Activated T-cell treated with anti-CD3 and anti-CD28 coated beads, Interleukin-2, amount 50 U/mL, for 4 hours (primary cell): ENCODE data around the gene CEP57. TPM values are rescaled to one million over a fixed set of nuclear protein-coding genes. Genes with fewer than 3 reads are reported as not detected.

Experiments used
- ATAC-seq, 2 donors: fragments of 200-7000 bp; cut with Tn5 transposase; one replicate each; pipeline ENCODE4 v1.10.0; 2021
- DNase-seq: peaks from one replicate; pipeline ENCODE4 v3.0.0-alpha.2; 2020
- H3K27me3 Mint-ChIP-seq: one replicate; pipeline ENCODE4 v1.8.0; 2021; ENCODE audit warnings: low read depth, mixed read lengths
- H3K36me3 Mint-ChIP-seq: one replicate; pipeline ENCODE4 v1.8.0; 2022; ENCODE audit warnings: mixed read lengths; ENCODE audit not compliant: insufficient read depth
- H3K4me1 Mint-ChIP-seq: one replicate; pipeline ENCODE4 v1.8.0; 2021; ENCODE audit warnings: low read depth, mixed read lengths
- H3K4me3 Mint-ChIP-seq: one replicate; pipeline ENCODE4 v1.8.0; 2021; ENCODE audit warnings: mild to moderate bottlenecking, moderate library complexity, mixed read lengths
- H3K9me3 Mint-ChIP-seq: one replicate; pipeline ENCODE4 v1.8.0; 2021; ENCODE audit warnings: mixed read lengths
- total RNA-seq, 3 donors: library from RNA; stranded (reverse); gene quantifications; one replicate each; pipeline ENCODE4 v1.2.1, GENCODE V29; 2021

CEP57 gene
- total RNA-seq, 3 donors from 2014 or later: 27.7 to 40.1 (median 39.0) TPM

- H3K27me3 Mint-ChIP-seq: no peaks in the 10 kb centered on the region
- no peak for ATAC-seq
- H3K4me3 Mint-ChIP-seq: no peak overlapping the region
- H3K4me1 Mint-ChIP-seq: peaks cover 5% of the 10 kb centered on the region
- peaks cover 36% of the 10 kb centered on the region for H3K36me3 Mint-ChIP-seq
- no peaks in the 10 kb centered on the region for H3K9me3 Mint-ChIP-seq
- no peak for DNase-seq
Observed at GRCh38 chr11:95816037-95816436, 25.7 kb downstream of the CEP57 start.

DNA sequence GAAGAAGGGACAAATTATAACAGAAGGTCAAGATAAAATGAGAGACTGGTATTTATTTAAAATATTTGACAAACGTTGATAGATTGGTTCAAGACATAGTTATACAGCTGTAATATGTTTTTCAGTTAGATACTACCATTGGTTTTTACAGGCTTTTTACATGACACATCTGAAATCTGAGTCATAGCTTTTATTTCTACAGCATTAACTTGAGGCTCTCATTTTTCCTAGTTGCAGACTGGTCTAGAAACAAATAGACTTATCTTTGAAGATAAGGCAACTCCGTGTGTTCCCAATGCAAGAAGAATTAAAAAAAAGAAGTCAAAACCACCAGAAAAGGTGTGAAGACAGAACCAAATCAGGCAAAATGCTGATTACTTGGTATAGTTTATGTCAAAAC lies 31.3 kb downstream of the CEP57 start:
- Mint-ChIP-seq H3K36me3 (peaks cover 38% of the 10 kb centered on the region), H3K27me3 (no peaks in the 10 kb centered on the region), H3K9me3 (no peaks in the 10 kb centered on the region), H3K4me3 (no peak overlapping the region), H3K4me1 (no peaks in the 10 kb centered on the region)
- ATAC-seq (no peak), DNase-seq (no peak)

- no peaks in the 10 kb centered on the region for H3K27me3 Mint-ChIP-seq
- ATAC-seq (no peak), DNase-seq (no peak)
- peaks cover 8% of the 10 kb centered on the region for H3K4me1 Mint-ChIP-seq
- H3K36me3 Mint-ChIP-seq: peaks cover 28% of the 10 kb centered on the region
- no peak overlapping the region for H3K4me3 Mint-ChIP-seq
- H3K9me3 Mint-ChIP-seq: no peaks in the 10 kb centered on the region
Observed at GRCh38 chr11:95827696-95828095, 37.4 kb downstream of the CEP57 start.

- H3K4me3 Mint-ChIP-seq: no peak overlapping the region
- peaks cover 8% of the 10 kb centered on the region for H3K4me1 Mint-ChIP-seq
- H3K9me3 Mint-ChIP-seq: no peaks in the 10 kb centered on the region
- DNase-seq (no peak), ATAC-seq (peak; percentile 40 to 61)
- H3K36me3 Mint-ChIP-seq: peaks cover 36% of the 10 kb centered on the region
- no peaks in the 10 kb centered on the region for H3K27me3 Mint-ChIP-seq
Observed at GRCh38 chr11:95829580-95830259, 39.4 kb downstream of the CEP57 start.

DNA sequence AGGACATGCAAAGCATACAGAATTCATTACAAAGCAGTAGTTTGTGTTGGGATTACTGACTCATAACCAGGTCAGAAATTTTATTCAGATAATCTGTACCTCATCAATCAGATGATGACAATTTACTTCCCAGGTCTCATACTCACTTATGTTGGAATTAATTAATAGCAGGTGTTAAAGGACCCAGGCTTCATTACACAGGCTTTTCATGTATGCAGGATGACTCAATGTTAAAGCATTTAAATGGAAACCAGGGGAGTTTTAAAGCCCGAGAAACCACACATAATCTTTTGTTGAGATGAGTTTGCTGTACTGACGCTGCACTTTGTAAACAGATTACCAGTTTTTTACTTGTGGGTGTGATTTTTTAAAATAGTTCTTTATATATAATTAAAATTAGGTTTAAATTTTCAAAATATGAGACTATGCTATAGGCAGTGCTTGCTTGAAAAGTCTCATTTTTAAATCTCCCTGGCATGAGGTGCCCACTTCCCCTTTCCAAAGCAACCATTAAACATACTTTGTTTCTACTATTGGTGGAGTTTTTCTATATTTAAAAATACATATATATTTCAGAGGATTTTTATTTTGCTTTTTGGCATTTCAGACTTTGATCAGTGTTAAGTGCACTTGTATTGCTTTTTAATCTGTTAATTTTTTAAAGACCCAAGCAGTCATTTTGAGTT lies 41.0 kb downstream of the CEP57 start:
- peaks cover 8% of the 10 kb centered on the region for H3K4me1 Mint-ChIP-seq
- H3K27me3 Mint-ChIP-seq: no peaks in the 10 kb centered on the region
- no peak overlapping the region for H3K4me3 Mint-ChIP-seq
- no peaks in the 10 kb centered on the region for H3K9me3 Mint-ChIP-seq
- H3K36me3 Mint-ChIP-seq: peaks cover 30% of the 10 kb centered on the region
- ATAC-seq (no peak), DNase-seq (no peak)

DNA sequence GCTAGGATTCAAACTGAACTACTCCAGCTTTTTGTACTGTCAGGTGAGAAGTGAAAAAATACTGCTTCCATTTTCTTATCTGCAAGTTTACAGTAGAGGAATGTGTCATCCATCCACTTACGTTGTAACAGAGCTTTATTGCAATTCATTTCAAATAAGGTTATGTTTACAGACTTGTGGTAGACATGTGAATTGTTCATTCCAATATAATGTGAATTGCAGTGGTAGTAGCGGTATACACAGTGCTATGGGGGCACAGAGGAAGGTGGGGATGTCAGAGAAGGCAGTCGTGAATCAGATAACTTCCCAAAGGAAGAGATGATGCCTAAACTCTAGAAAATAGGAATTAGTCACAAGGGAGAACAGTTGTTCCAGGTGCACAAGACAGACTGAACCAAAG lies 42.5 kb downstream of the CEP57 start:
- no peaks in the 10 kb centered on the region for H3K9me3 Mint-ChIP-seq
- DNase-seq (no peak), ATAC-seq (no peak)
- no peak overlapping the region for H3K4me3 Mint-ChIP-seq
- H3K27me3 Mint-ChIP-seq: no peaks in the 10 kb centered on the region
- peaks cover 8% of the 10 kb centered on the region for H3K4me1 Mint-ChIP-seq
- H3K36me3 Mint-ChIP-seq: peaks cover 32% of the 10 kb centered on the region

- H3K4me3 Mint-ChIP-seq: no peak overlapping the region
- H3K4me1 Mint-ChIP-seq: peaks cover 8% of the 10 kb centered on the region
- H3K27me3 Mint-ChIP-seq: no peaks in the 10 kb centered on the region
- ATAC-seq (no peak), DNase-seq (no peak)
- H3K9me3 Mint-ChIP-seq: no peaks in the 10 kb centered on the region
- H3K36me3 Mint-ChIP-seq: peaks cover 32% of the 10 kb centered on the region
Observed at GRCh38 chr11:95833378-95833777, 43.1 kb downstream of the CEP57 start.

- DNase-seq: no peak
- H3K4me3 Mint-ChIP-seq: no peak overlapping the region
- H3K36me3 Mint-ChIP-seq: peaks cover 26% of the 10 kb centered on the region
- H3K9me3 Mint-ChIP-seq: no peaks in the 10 kb centered on the region
- H3K27me3 Mint-ChIP-seq: no peaks in the 10 kb centered on the region
- no peak for ATAC-seq
- H3K4me1 Mint-ChIP-seq: peaks cover 5% of the 10 kb centered on the region
Observed at GRCh38 chr11:95835351-95835750, 45.1 kb downstream of the CEP57 start.

GRCh38 chr11:95835768-95836488 lies 45.6 kb downstream of the CEP57 start:
- Mint-ChIP-seq H3K27me3 (no peaks in the 10 kb centered on the region), H3K36me3 (peaks cover 25% of the 10 kb centered on the region), H3K9me3 (no peaks in the 10 kb centered on the region), H3K4me3 (no peak overlapping the region), H3K4me1 (peaks cover 3% of the 10 kb centered on the region)
- DNase-seq: peak; percentile 53
- peak; percentile 80 to 94 for ATAC-seq

GRCh38 chr11:95845167-95845566 lies 54.9 kb downstream of the CEP57 start:
- Mint-ChIP-seq H3K36me3 (peaks cover 15% of the 10 kb centered on the region), H3K4me3 (no peak overlapping the region), H3K4me1 (no peaks in the 10 kb centered on the region), H3K9me3 (no peaks in the 10 kb centered on the region), H3K27me3 (no peaks in the 10 kb centered on the region)
- ATAC-seq (no peak), DNase-seq (no peak)

- ATAC-seq (peak in 1 of 2 donors; percentile 53), DNase-seq (peak; percentile 19)
- Mint-ChIP-seq H3K4me3 (no peak overlapping the region), H3K9me3 (no peaks in the 10 kb centered on the region), H3K36me3 (peaks cover 15% of the 10 kb centered on the region), H3K27me3 (no peaks in the 10 kb centered on the region), H3K4me1 (no peaks in the 10 kb centered on the region)
Observed at GRCh38 chr11:95849087-95849825, 59.0 kb downstream of the CEP57 start.

DNA sequence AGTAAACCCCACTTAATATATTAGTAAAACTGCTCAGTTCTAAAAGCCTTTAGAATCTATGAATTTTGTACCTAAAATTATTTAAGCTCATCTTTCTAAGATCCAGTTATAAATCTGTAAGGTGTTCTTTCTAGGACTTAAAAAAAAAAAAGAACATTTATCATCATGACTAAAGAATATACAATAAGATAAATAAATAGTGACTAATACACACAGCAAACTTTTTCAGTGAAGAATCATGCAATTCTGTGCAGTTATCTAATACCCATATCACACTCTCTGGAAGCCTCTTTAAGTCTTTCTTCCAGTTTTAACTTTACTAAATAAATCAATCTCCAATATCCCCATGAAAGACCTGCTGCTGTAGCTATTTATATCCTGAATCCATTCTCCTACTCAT lies 59.8 kb downstream of the CEP57 start:
- DNase-seq (no peak), ATAC-seq (no peak)
- no peaks in the 10 kb centered on the region for H3K27me3 Mint-ChIP-seq
- H3K9me3 Mint-ChIP-seq: no peaks in the 10 kb centered on the region
- H3K4me3 Mint-ChIP-seq: no peak overlapping the region
- H3K4me1 Mint-ChIP-seq: no peaks in the 10 kb centered on the region
- peaks cover 12% of the 10 kb centered on the region for H3K36me3 Mint-ChIP-seq

DNA sequence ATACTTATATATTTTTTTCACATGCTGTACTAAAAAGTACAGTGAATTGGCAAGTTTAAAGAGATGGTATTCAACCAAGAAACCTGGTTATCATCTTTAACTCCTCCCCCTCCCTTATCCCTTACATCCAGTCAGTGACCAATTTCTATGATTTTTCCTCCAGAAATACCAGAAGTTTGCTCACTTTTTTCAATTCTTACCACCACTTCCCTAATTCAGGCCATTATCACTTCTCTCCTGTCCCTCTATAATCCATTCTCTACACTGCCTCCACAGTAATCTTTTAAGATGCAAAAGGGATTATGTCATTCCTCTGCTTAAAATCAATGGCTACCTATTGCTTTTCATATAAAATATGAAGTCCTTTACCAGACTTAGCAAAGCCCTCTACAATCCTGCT lies 62.8 kb downstream of the CEP57 start:
- Mint-ChIP-seq H3K36me3 (peaks cover 13% of the 10 kb centered on the region), H3K4me1 (no peaks in the 10 kb centered on the region)
- no peak for DNase-seq

DNA sequence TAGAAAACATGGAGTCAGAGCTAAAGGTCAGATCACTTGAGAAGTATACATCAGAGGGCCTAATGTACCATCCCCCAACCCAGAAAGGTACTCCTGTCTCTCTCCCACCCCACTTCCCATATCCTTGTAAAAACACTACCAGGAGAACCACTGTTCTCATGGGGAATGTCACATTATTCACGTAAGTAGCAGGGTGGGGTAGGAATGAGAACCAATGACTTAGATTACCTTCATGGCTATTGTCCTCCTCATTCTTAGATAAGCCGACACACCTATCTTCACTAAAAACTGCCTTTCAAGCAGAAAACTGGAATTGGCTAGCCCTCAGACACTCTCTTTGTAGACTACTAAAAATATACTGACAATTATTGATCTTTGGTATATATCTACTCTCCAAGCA lies 63.6 kb downstream of the CEP57 start:
- no peak for DNase-seq
- no peak for ATAC-seq
- Mint-ChIP-seq H3K4me3 (no peak overlapping the region), H3K4me1 (no peaks in the 10 kb centered on the region), H3K9me3 (no peaks in the 10 kb centered on the region), H3K36me3 (peaks cover 17% of the 10 kb centered on the region), H3K27me3 (no peaks in the 10 kb centered on the region)

More for the DNA sequence above, 62.8 kb downstream of the CEP57 start:
- ATAC-seq: no peak
- no peaks in the 10 kb centered on the region for H3K9me3 Mint-ChIP-seq
- H3K27me3 Mint-ChIP-seq: no peaks in the 10 kb centered on the region
- H3K4me3 Mint-ChIP-seq: no peak overlapping the region
